ENCODE measurements around the gene OTULIN. TPM values are rescaled to one million over a fixed set of nuclear protein-coding genes. Genes with fewer than 3 reads are reported as not detected.
A peak's percentile ranks its signal among the peaks of the same experiment; 100 is the strongest.

OTULIN gene
- total and polyA plus RNA-seq, 2 of the 13 experiments (the other 11 are each of a cell fraction or from before 2014, with no cell fraction given) = 7.0 to 34.8 TPM

GRCh38 chr5:14664270-14665100 lies at the start of gene OTULIN (continued):
- TF ChIP-seq ZNF691 (CRISPR knock-in tag; IDR thresholded peaks at IDR 0.05; ENCODE audit: borderline replicate concordance, low read depth) (peak; percentile 88), STAG1 (CRISPR knock-in tag; IDR thresholded peaks at IDR 0.05) (peak; percentile 5; the same call in 1 of the 2 replicates), ZBTB10 (CRISPR knock-in tag; IDR thresholded peaks at IDR 0.05; ENCODE audit: borderline replicate concordance) (no peak), POLR2AphosphoS5 (IDR thresholded peaks at IDR 0.05; ENCODE audit: low read depth, low read length) (peak; percentile 80), LCORL (IDR thresholded peaks at IDR 0.05) (no peak), LCORL (CRISPR knock-in tag; IDR thresholded peaks at IDR 0.05) (peak; percentile 80), JUNB (CRISPR knock-in tag; IDR thresholded peaks at IDR 0.05; ENCODE audit: borderline replicate concordance) (0 out of 2 replicates have a peak, but pooled peaks have one; percentile 17), ZNF770 (CRISPR knock-in tag; IDR thresholded peaks at IDR 0.05) (peak; percentile 59; the same call in 1 of the 2 replicates), ZNF878 (CRISPR knock-in tag; IDR thresholded peaks at IDR 0.05) (0 out of 2 replicates have a peak, but pooled peaks have one; percentile 76), MAFF (IDR thresholded peaks at IDR 0.05; ENCODE audit: low read depth, low read length) (no peak), ZFYVE20 (CRISPR knock-in tag; IDR thresholded peaks at IDR 0.05; ENCODE audit: borderline replicate concordance, low read depth) (peak; percentile 42; the same call in 1 of the 2 replicates), HCFC1 (IDR thresholded peaks at IDR 0.05; ENCODE audit: low read depth, low read length) (peak; percentile 25; the same call in 1 of the 2 replicates), ZNF589 (CRISPR knock-in tag; conservative IDR thresholded peaks at IDR 0.05) (no peak), PRDM4 (CRISPR knock-in tag; IDR thresholded peaks at IDR 0.05; ENCODE audit: borderline replicate concordance) (no peak), ZNF468 (CRISPR knock-in tag; IDR thresholded peaks at IDR 0.05) (peak; percentile 68; the same call in 1 of the 2 replicates), ZNF260 (CRISPR knock-in tag; IDR thresholded peaks at IDR 0.05; ENCODE audit: borderline replicate concordance, low read depth) (no peak), ZBTB46 (CRISPR knock-in tag; IDR thresholded peaks at IDR 0.05; ENCODE audit: borderline replicate concordance) (peak; percentile 50; the same call in 1 of the 2 replicates)

All from HepG2 (cell line).